ENCODE results near the gene CLCN5. TPM values are rescaled to one million over a fixed set of nuclear protein-coding genes. Genes with fewer than 3 reads are reported as not detected.

CLCN5 gene
- polyA plus RNA-seq, 4 donors: 2.7 to 51.0 (median 4.8) TPM

DNA sequence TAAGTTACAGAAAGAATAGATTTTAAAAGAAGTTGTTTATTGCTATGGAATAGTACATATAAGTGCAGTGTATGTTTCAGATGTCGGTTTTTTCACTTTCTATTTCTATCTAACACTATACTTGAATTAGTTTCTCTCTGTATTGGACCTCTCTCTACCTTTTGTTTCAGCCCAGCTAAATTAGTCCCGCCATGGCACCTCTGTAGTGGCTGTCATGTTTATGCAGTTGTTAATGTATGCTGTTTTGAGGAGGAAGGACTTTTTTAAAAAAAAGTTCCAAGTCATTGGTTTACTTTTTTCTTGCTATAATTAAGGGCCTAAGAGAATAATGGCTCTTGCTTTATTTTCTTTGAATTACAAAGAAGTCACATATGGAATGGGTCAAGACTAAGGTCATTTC is 160.3 kb downstream of the CLCN5 start:
- H3K9me3 ChIP-seq (ENCODE audit: control insufficient read depth in 2 of 2, insufficient read depth in 1 of 2, low read depth in 1 of 2, low read length in 1 of 2): no peaks in the 10 kb centered on the region
- peaks cover 0 to 15% (median 0%) of the 10 kb centered on the region in 3 donors for H3K36me3 ChIP-seq (ENCODE audit: control insufficient read depth in 3 of 3, insufficient read depth in 2 of 3, low read depth in 1 of 3, low read length in 3 of 3)
- H3K27ac ChIP-seq (ENCODE audit: low read depth in 1 of 3, low read length in 2 of 3): no peak overlapping the region
- no peak for DNase-seq
- no peak for FAIRE-seq
- WGBS, 3 donors: 73 to 97% (median 83%) methylated on average over 2 of the region's 2 CpGs
- H3K27me3 ChIP-seq (ENCODE audit: control insufficient read depth in 3 of 3, insufficient read depth in 3 of 3, low read length in 3 of 3): no peaks in the 10 kb centered on the region
- no peak overlapping the region for H3K4me3 ChIP-seq (ENCODE audit: low read depth in 1 of 3, low read length in 3 of 3)
- peaks cover 0 to 6% (median 0%) of the 10 kb centered on the region in 3 donors for H3K4me1 ChIP-seq (ENCODE audit: control insufficient read depth in 3 of 3, insufficient read depth in 2 of 3, low read depth in 1 of 3, low read length in 2 of 3)

DNA sequence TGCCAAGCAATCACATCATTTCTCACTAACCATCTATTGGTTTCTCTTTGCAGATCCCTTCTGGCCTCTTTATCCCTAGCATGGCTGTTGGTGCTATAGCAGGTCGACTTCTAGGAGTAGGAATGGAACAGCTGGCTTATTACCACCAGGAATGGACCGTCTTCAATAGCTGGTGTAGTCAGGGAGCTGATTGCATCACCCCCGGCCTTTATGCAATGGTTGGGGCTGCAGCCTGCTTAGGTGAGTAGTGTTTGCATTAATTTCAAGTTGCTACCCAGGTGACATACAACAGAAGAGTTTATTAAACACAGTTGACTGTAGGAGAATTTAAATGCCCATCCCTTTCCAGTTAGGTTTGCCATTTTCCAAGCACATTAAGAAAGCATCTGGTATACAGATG is 166.2 kb downstream of the CLCN5 start:
- no peaks in the 10 kb centered on the region for H3K27me3 ChIP-seq (ENCODE audit: control insufficient read depth in 3 of 3, insufficient read depth in 3 of 3, low read length in 3 of 3)
- 51 to 95% (median 74%) methylated on average over 3 of the region's 3 CpGs for WGBS, 3 donors
- FAIRE-seq (no peak), DNase-seq (no peak)
- H3K36me3 ChIP-seq (ENCODE audit: control insufficient read depth in 3 of 3, insufficient read depth in 2 of 3, low read depth in 1 of 3, low read length in 3 of 3): peaks cover 0 to 20% (median 3%) of the 10 kb centered on the region in 3 donors
- H3K4me1 ChIP-seq (ENCODE audit: control insufficient read depth in 3 of 3, insufficient read depth in 2 of 3, low read depth in 1 of 3, low read length in 2 of 3): peaks cover 0 to under 1% (median 0%) of the 10 kb centered on the region in 3 donors
- H3K4me3 ChIP-seq (ENCODE audit: low read depth in 1 of 3, low read length in 3 of 3): no peak overlapping the region
- H3K9me3 ChIP-seq (ENCODE audit: control insufficient read depth in 2 of 2, insufficient read depth in 1 of 2, low read depth in 1 of 2, low read length in 1 of 2): no peaks in the 10 kb centered on the region
- H3K27ac ChIP-seq (ENCODE audit: low read depth in 1 of 3, low read length in 2 of 3): no peak overlapping the region

DNA sequence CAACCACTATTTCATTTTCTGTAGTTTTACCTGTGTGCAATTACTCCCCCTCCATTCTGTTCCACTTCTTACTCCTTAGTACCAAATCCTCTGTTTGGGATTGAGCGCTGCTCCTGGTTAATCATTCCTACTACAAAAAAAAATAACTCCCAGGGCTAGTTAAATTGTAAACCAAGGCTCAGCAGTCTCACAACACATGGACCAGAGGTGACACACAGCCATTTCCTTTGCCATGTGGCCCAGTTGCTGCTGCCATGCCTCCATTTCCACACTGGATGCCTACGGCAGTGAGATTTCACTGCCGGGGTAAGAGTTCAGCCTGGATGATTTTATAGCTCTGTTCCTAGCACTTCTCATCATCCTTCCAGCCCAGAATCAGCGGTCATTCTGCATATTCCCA is 171.2 kb downstream of the CLCN5 start:
- FAIRE-seq (no peak), DNase-seq (no peak)
- Histone ChIP-seq H3K27me3 (ENCODE audit: control insufficient read depth in 3 of 3, insufficient read depth in 3 of 3, low read length in 3 of 3) (no peaks in the 10 kb centered on the region), H3K27ac (ENCODE audit: low read depth in 1 of 3, low read length in 2 of 3) (peak overlapping the region in 1 of 3 donors; percentile 51), H3K36me3 (ENCODE audit: control insufficient read depth in 3 of 3, insufficient read depth in 2 of 3, low read depth in 1 of 3, low read length in 3 of 3) (peaks cover 0 to 17% (median 3%) of the 10 kb centered on the region in 3 donors), H3K4me1 (ENCODE audit: control insufficient read depth in 3 of 3, insufficient read depth in 2 of 3, low read depth in 1 of 3, low read length in 2 of 3) (peaks cover 0 to 5% (median 0%) of the 10 kb centered on the region in 3 donors), H3K4me3 (ENCODE audit: low read depth in 1 of 3, low read length in 3 of 3) (no peak overlapping the region), H3K9me3 (ENCODE audit: control insufficient read depth in 2 of 2, insufficient read depth in 1 of 2, low read depth in 1 of 2, low read length in 1 of 2) (no peaks in the 10 kb centered on the region)
- 53 to 74% (median 60%) methylated on average over 4 of the region's 4 CpGs for WGBS, 3 donors

DNA sequence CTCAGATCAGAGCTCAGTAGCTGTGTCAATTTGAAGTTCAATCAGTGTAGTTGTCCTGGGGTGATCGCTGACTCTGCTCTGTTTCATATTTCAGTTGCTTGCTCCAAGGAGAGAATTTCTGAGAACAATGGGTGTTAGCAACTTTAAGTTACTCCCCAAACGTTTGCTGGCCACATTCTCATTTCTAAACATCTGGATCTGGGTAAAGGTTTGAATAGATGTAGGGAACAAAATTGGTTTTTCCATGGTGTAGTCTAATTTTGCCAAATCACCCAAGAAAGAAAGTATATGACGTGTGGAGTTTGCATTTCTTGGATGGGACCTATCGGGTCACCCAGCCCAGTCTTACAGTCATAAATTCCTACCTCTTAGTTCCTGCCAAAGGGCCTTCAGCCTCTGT is 174.7 kb downstream of the CLCN5 start:
- Histone ChIP-seq H3K27me3 (ENCODE audit: control insufficient read depth in 3 of 3, insufficient read depth in 3 of 3, low read length in 3 of 3) (no peaks in the 10 kb centered on the region), H3K27ac (ENCODE audit: low read depth in 1 of 3, low read length in 2 of 3) (no peak overlapping the region), H3K36me3 (ENCODE audit: control insufficient read depth in 3 of 3, insufficient read depth in 2 of 3, low read depth in 1 of 3, low read length in 3 of 3) (peaks cover 0 to 8% (median 0%) of the 10 kb centered on the region in 3 donors), H3K4me3 (ENCODE audit: low read depth in 1 of 3, low read length in 3 of 3) (no peak overlapping the region), H3K9me3 (ENCODE audit: control insufficient read depth in 2 of 2, insufficient read depth in 1 of 2, low read depth in 1 of 2, low read length in 1 of 2) (no peaks in the 10 kb centered on the region), H3K4me1 (ENCODE audit: control insufficient read depth in 3 of 3, insufficient read depth in 2 of 3, low read depth in 1 of 3, low read length in 2 of 3) (peaks cover 0 to 5% (median 0%) of the 10 kb centered on the region in 3 donors)
- 56 to 69% (median 61%) methylated on average over 4 of the region's 4 CpGs for WGBS, 3 donors
- DNase-seq (no peak), FAIRE-seq (no peak)

DNA sequence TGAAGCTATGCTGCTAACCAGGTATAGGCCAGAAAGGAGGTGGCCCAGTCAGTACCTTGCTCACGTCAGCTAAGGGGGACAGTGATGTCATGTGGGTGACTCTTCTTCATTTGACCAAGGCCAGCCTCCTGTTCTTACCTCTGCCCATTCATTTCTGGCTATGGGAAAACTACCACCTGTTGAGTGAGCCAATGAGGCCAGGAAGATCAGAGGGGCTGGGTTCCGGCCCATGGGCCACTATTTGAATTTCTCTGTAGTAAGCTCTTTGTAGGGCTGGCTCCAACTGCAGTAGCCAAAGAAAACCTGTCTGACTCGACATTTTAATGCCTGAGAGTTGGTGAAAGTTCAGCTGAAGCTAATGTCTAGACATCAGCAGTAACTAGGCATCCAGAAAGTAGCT is 175.8 kb downstream of the CLCN5 start:
- Histone ChIP-seq H3K27ac (ENCODE audit: low read depth in 1 of 3, low read length in 2 of 3) (no peak overlapping the region), H3K9me3 (ENCODE audit: control insufficient read depth in 2 of 2, insufficient read depth in 1 of 2, low read depth in 1 of 2, low read length in 1 of 2) (no peaks in the 10 kb centered on the region), H3K36me3 (ENCODE audit: control insufficient read depth in 3 of 3, insufficient read depth in 2 of 3, low read depth in 1 of 3, low read length in 3 of 3) (peaks cover 0 to 8% (median 0%) of the 10 kb centered on the region in 3 donors), H3K4me1 (ENCODE audit: control insufficient read depth in 3 of 3, insufficient read depth in 2 of 3, low read depth in 1 of 3, low read length in 2 of 3) (peaks cover 0 to 10% (median 0%) of the 10 kb centered on the region in 3 donors), H3K4me3 (ENCODE audit: low read depth in 1 of 3, low read length in 3 of 3) (no peak overlapping the region), H3K27me3 (ENCODE audit: control insufficient read depth in 3 of 3, insufficient read depth in 3 of 3, low read length in 3 of 3) (no peaks in the 10 kb centered on the region)
- FAIRE-seq (no peak), DNase-seq (no peak)
- 53 to 76% (median 72%) methylated on average over 3 of the region's 3 CpGs for WGBS, 3 donors

DNA sequence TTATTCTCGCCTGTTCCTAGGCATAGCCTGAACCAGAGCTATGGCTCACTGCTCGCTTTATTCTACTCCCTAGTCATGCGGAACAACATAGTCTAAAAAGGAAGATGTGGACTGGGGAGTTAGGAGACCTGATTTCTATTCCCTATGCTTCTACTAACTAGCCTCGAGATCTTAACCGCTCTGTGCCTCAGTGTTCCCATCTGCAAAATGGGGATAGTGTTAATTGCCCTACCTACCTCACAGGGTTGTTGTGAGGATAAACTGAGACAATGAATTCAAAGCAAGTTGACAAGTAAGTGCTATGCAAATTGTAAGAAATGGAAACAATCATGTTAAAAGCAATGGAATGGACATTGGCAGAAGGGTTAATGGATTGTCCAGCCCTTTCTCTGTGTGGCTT is 176.4 kb downstream of the CLCN5 start:
- Histone ChIP-seq H3K27ac (ENCODE audit: low read depth in 1 of 3, low read length in 2 of 3) (no peak overlapping the region), H3K27me3 (ENCODE audit: control insufficient read depth in 3 of 3, insufficient read depth in 3 of 3, low read length in 3 of 3) (no peaks in the 10 kb centered on the region), H3K4me1 (ENCODE audit: control insufficient read depth in 3 of 3, insufficient read depth in 2 of 3, low read depth in 1 of 3, low read length in 2 of 3) (peaks cover 0 to 8% (median 0%) of the 10 kb centered on the region in 3 donors), H3K9me3 (ENCODE audit: control insufficient read depth in 2 of 2, insufficient read depth in 1 of 2, low read depth in 1 of 2, low read length in 1 of 2) (no peaks in the 10 kb centered on the region), H3K4me3 (ENCODE audit: low read depth in 1 of 3, low read length in 3 of 3) (no peak overlapping the region), H3K36me3 (ENCODE audit: control insufficient read depth in 3 of 3, insufficient read depth in 2 of 3, low read depth in 1 of 3, low read length in 3 of 3) (peaks cover 0 to 8% (median 0%) of the 10 kb centered on the region in 3 donors)
- FAIRE-seq (no peak), DNase-seq (no peak)
- 84 to 95% (median 91%) methylated on average over 5 of the region's 5 CpGs for WGBS, 3 donors

DNA sequence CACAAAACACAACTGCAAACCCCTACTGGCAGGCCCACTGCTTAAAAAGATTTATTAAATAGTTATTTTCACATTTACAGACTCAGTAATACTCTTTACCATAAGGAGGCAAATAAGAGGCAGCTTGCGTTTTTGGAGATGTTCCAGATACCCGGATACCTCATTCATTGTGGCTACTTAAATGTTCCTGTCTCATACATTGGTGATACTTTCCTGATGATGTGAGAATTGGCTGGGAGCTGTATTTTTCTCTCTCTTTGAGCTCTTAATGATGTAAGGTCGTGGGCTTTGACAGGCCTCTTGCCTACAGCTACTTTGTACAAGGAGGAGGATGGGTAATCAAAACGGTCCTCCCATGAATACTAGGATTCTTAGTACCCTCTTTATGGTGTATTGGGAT is 176.9 kb downstream of the CLCN5 start:
- H3K9me3 ChIP-seq (ENCODE audit: control insufficient read depth in 2 of 2, insufficient read depth in 1 of 2, low read depth in 1 of 2, low read length in 1 of 2): no peaks in the 10 kb centered on the region
- no peak for FAIRE-seq
- no peak overlapping the region for H3K27ac ChIP-seq (ENCODE audit: low read depth in 1 of 3, low read length in 2 of 3)
- H3K27me3 ChIP-seq (ENCODE audit: control insufficient read depth in 3 of 3, insufficient read depth in 3 of 3, low read length in 3 of 3): no peaks in the 10 kb centered on the region
- H3K36me3 ChIP-seq (ENCODE audit: control insufficient read depth in 3 of 3, insufficient read depth in 2 of 3, low read depth in 1 of 3, low read length in 3 of 3): peaks cover 0 to 8% (median 0%) of the 10 kb centered on the region in 3 donors
- H3K4me1 ChIP-seq (ENCODE audit: control insufficient read depth in 3 of 3, insufficient read depth in 2 of 3, low read depth in 1 of 3, low read length in 2 of 3): peaks cover 0 to 5% (median 0%) of the 10 kb centered on the region in 3 donors
- H3K4me3 ChIP-seq (ENCODE audit: low read depth in 1 of 3, low read length in 3 of 3): no peak overlapping the region
- WGBS, 3 donors: 57 to 72% (median 67%) methylated on average over 4 of the region's 4 CpGs
- no peak for DNase-seq

DNA sequence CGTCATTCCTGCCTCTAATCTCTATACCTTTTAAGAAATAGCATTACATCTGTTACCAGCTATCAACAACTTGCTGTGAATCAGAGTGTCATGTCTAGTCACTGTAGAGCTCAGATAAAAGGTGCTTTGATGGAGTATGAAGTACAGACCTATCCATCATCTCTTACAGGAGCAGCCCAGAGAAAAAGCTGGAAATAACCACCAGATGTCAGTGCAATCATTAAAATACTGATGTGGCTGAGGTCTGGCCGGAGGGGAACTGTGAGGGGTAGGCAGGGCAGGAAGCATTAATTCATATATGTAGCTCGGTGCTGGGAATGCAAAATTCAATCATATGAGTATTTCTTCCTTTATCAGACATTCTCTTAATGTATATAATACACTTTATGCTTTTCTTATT is 177.8 kb downstream of the CLCN5 start:
- no peak for FAIRE-seq
- no peak overlapping the region for H3K27ac ChIP-seq (ENCODE audit: low read depth in 1 of 3, low read length in 2 of 3)
- 26 to 27% (median 26%) methylated on average over 3 of the region's 3 CpGs for WGBS, 3 donors
- no peak overlapping the region for H3K4me3 ChIP-seq (ENCODE audit: low read depth in 1 of 3, low read length in 3 of 3)
- DNase-seq: peak; percentile 41 to 54
- no peaks in the 10 kb centered on the region for H3K9me3 ChIP-seq (ENCODE audit: control insufficient read depth in 2 of 2, insufficient read depth in 1 of 2, low read depth in 1 of 2, low read length in 1 of 2)
- no peaks in the 10 kb centered on the region for H3K27me3 ChIP-seq (ENCODE audit: control insufficient read depth in 3 of 3, insufficient read depth in 3 of 3, low read length in 3 of 3)
- H3K36me3 ChIP-seq (ENCODE audit: control insufficient read depth in 3 of 3, insufficient read depth in 2 of 3, low read depth in 1 of 3, low read length in 3 of 3): peaks cover 0 to 8% (median 0%) of the 10 kb centered on the region in 3 donors
- peaks cover 0 to 5% (median 0%) of the 10 kb centered on the region in 3 donors for H3K4me1 ChIP-seq (ENCODE audit: control insufficient read depth in 3 of 3, insufficient read depth in 2 of 3, low read depth in 1 of 3, low read length in 2 of 3)

DNA sequence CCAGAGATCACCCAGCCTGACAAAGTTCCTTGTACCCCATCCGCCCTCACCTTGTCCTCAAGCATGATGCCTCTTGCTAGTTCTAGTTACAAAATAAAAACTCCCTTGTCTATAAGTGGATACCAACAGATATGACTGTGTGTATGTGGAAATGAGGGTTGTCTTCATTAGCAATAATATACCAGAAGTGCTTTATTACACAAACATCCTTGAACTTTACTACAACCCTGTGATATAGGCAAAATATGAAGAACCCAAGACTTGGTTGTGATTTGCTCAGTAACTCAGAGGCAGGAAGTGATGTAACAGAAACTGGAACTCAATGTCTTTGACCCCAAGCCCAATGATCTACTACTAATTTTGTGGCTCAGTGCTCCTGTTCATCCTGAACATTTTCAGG is 180.8 kb downstream of the CLCN5 start:
- DNase-seq (no peak), FAIRE-seq (no peak)
- no peak overlapping the region for H3K4me3 ChIP-seq (ENCODE audit: low read depth in 1 of 3, low read length in 3 of 3)
- no peaks in the 10 kb centered on the region for H3K9me3 ChIP-seq (ENCODE audit: control insufficient read depth in 2 of 2, insufficient read depth in 1 of 2, low read depth in 1 of 2, low read length in 1 of 2)
- WGBS, 3 donors: 48 to 87% (median 72%) methylated on average over 1 of the region's 1 CpG
- peak overlapping the region in 1 of 3 donors; percentile 22 for H3K27ac ChIP-seq (ENCODE audit: low read depth in 1 of 3, low read length in 2 of 3)
- peaks cover 0 to 3% (median 0%) of the 10 kb centered on the region in 3 donors for H3K36me3 ChIP-seq (ENCODE audit: control insufficient read depth in 3 of 3, insufficient read depth in 2 of 3, low read depth in 1 of 3, low read length in 3 of 3)
- H3K27me3 ChIP-seq (ENCODE audit: control insufficient read depth in 3 of 3, insufficient read depth in 3 of 3, low read length in 3 of 3): no peaks in the 10 kb centered on the region
- peaks cover 0 to 5% (median 0%) of the 10 kb centered on the region in 3 donors for H3K4me1 ChIP-seq (ENCODE audit: control insufficient read depth in 3 of 3, insufficient read depth in 2 of 3, low read depth in 1 of 3, low read length in 2 of 3)
